BJ (cell line): ENCODE data around the gene PPID. TPM values are rescaled to one million over a fixed set of nuclear protein-coding genes. Genes with fewer than 3 reads are reported as not detected.

Source experiments
- CTCF ChIA-PET: fragments of 350-600 bp; formaldehyde crosslinking; extraction: SDS; loops from one replicate; lab custom pipeline; 2021; ENCODE audit warnings: antibody characterized with exemption, inconsistent platforms; lab: Yijun Ruan, JAX
- POLR2A ChIA-PET: fragments of 300-600 bp; sonication (Branson Sonifier 250); formaldehyde crosslinking; extraction: SDS; loops from one replicate; lab custom pipeline; 2021; ENCODE audit warnings: antibody characterized with exemption; lab: Charles Lee
- DNase-seq: peaks from one replicate; pipeline ENCODE4 v3.0.0-alpha.2; 2011; ENCODE audit warnings: low read depth
- H3K27me3 ChIP-seq: 2 replicates; pipeline ENCODE4 v1.6.0; 2011; ENCODE audit warnings: low read length; ENCODE audit not compliant: control insufficient read depth, insufficient read depth
- H3K36me3 ChIP-seq: 2 replicates; pipeline ENCODE4 v1.5.1; 2011; ENCODE audit warnings: low read length; ENCODE audit not compliant: control insufficient read depth, insufficient read depth
- H3K4me3 ChIP-seq: 2 replicates; pipeline ENCODE4 v1.5.1; 2011; ENCODE audit warnings: low read depth, mild to moderate bottlenecking, control low read depth, low read length
- CTCF ChIP-seq: IDR thresholded peaks from 2 replicates; pipeline ENCODE4 v1.5.1; 2011; ENCODE audit warnings: low read depth, mild to moderate bottlenecking, control low read depth, inconsistent platforms, low read length, moderate library complexity; ENCODE audit not compliant: insufficient read depth
- polyA plus RNA-seq: library from polyadenylated mRNA; depleted of rRNA; stranded (reverse); fragments of >200 nt; gene quantifications from 2 replicates; pipeline ENCODE4 v1.2.3, GENCODE V29; 2011

PPID gene
- polyA plus RNA-seq, 1 experiment = 11.3 TPM

GRCh38 chr4:158710814-158711213 is 12.4 kb downstream of the PPID start:
- peak; percentile 46 for TF ChIP-seq CTCF
- POLR2A ChIA-PET = interaction anchor here (0.7 kb wide), 1 partner anchor 397 kb away, joined by 3 read pairs; no protein-coding TSS in a partner anchor
- Histone ChIP-seq H3K27me3 (no peaks in the 10 kb centered on the region), H3K4me3 (no peak overlapping the region), H3K36me3 (peaks cover 1% of the 10 kb centered on the region; the same call in 1 of the 2 replicates)
- CTCF ChIA-PET = interaction anchor here (0.6 to 1.7 kb wide), 8 partner anchors 10 to 492 kb away, joined by 3 to 8 read pairs (median 4); no protein-coding TSS in a partner anchor
- no peak for DNase-seq

GRCh38 chr4:158704274-158704673 is 18.9 kb downstream of the PPID start:
- POLR2A ChIA-PET = no interaction called here
- no peak for DNase-seq
- no peaks in the 10 kb centered on the region for H3K27me3 ChIP-seq
- no peak overlapping the region for H3K4me3 ChIP-seq
- TF ChIP-seq CTCF = no peak
- CTCF ChIA-PET = interaction anchor here (0.5 kb wide), 1 partner anchor 1330 kb away, joined by 3 read pairs; no protein-coding TSS in a partner anchor
- H3K36me3 ChIP-seq = peaks cover 3% of the 10 kb centered on the region

GRCh38 chr4:158688813-158689212 is 34.4 kb downstream of the PPID start:
- POLR2A ChIA-PET = no interaction called here

GRCh38 chr4:158682066-158682465 is 41.1 kb downstream of the PPID start:
- no peak for TF ChIP-seq CTCF
- POLR2A ChIA-PET = no interaction called here
- Histone ChIP-seq H3K27me3 (no peaks in the 10 kb centered on the region), H3K4me3 (no peak overlapping the region), H3K36me3 (no peaks in the 10 kb centered on the region)
- CTCF ChIA-PET = no interaction called here
- DNase-seq = no peak

More at GRCh38 chr4:158688813-158689212, 34.4 kb downstream of the PPID start:
- TF ChIP-seq CTCF = no peak
- no peaks in the 10 kb centered on the region for H3K27me3 ChIP-seq
- CTCF ChIA-PET = no interaction called here
- H3K36me3 ChIP-seq = no peaks in the 10 kb centered on the region
- DNase-seq = no peak
- H3K4me3 ChIP-seq = no peak overlapping the region

GRCh38 chr4:158681629-158682028 is 41.6 kb downstream of the PPID start:
- no peak for TF ChIP-seq CTCF
- no peaks in the 10 kb centered on the region for H3K27me3 ChIP-seq
- no peak for DNase-seq
- H3K4me3 ChIP-seq = no peak overlapping the region
- H3K36me3 ChIP-seq = no peaks in the 10 kb centered on the region
- ChIA-PET POLR2A (no interaction called here), CTCF (interaction anchor here (1.1 kb wide), 1 partner anchor 9 kb away, joined by 4 read pairs; no protein-coding TSS in a partner anchor)
